ENCODE measurements around the gene GPR37.

GRCh38 chr7:124790645-124791044 lies 25.1 kb upstream of the GPR37 start:
- TF ChIP-seq POLR2A (IDR thresholded peaks at IDR 0.05) = no peak
- TF ChIP-seq, protein P1, sequence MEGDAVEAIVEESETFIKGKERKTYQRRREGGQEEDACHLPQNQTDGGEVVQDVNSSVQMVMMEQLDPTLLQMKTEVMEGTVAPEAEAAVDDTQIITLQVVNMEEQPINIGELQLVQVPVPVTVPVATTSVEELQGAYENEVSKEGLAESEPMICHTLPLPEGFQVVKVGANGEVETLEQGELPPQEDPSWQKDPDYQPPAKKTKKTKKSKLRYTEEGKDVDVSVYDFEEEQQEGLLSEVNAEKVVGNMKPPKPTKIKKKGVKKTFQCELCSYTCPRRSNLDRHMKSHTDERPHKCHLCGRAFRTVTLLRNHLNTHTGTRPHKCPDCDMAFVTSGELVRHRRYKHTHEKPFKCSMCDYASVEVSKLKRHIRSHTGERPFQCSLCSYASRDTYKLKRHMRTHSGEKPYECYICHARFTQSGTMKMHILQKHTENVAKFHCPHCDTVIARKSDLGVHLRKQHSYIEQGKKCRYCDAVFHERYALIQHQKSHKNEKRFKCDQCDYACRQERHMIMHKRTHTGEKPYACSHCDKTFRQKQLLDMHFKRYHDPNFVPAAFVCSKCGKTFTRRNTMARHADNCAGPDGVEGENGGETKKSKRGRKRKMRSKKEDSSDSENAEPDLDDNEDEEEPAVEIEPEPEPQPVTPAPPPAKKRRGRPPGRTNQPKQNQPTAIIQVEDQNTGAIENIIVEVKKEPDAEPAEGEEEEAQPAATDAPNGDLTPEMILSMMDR (IDR thresholded peaks at IDR 0.05) = no peak
- no peak for TF ChIP-seq POLR2AphosphoS5 (IDR thresholded peaks at IDR 0.05)
- TF ChIP-seq EP300 (IDR thresholded peaks at IDR 0.05) = no peak

Data from suprapubic skin (tissue), 4 donors.